Skeletal muscle tissue (tissue), 4 donors: ENCODE results near the gene EIF4E2. TPM values are rescaled to one million over a fixed set of nuclear protein-coding genes. Genes with fewer than 3 reads are reported as not detected.

Experiments used
- H3K27ac ChIP-seq: one replicate; pipeline ENCODE4 v1.7.0; 2013; ENCODE audit warnings: mild to moderate bottlenecking, low read depth, low read length, inconsistent platforms
- H3K27me3 ChIP-seq, 3 donors: one replicate each; pipeline ENCODE4 v1.7.0; 2013; ENCODE audit warnings: low read length in 3 of 3; ENCODE audit not compliant: control insufficient read depth in 3 of 3, insufficient read depth in 3 of 3
- H3K36me3 ChIP-seq, 3 donors: one replicate each; pipeline ENCODE4 v1.7.0; 2013; ENCODE audit warnings: low read length in 3 of 3; ENCODE audit not compliant: control insufficient read depth in 3 of 3, insufficient read depth in 3 of 3
- H3K4me1 ChIP-seq, 3 donors: one replicate each; pipeline ENCODE4 v1.7.0; 2013; ENCODE audit warnings: low read length in 3 of 3, mild to moderate bottlenecking in 3 of 3; ENCODE audit not compliant: control insufficient read depth in 3 of 3, insufficient read depth in 3 of 3
- H3K4me3 ChIP-seq, 3 donors: one replicate each; pipeline ENCODE4 v1.7.0; 2013; ENCODE audit warnings: low read length in 3 of 3
- H3K9ac ChIP-seq, 3 donors: one replicate each; pipeline ENCODE4 v1.7.0; 2013; ENCODE audit warnings: low read length in 3 of 3, mild to moderate bottlenecking in 3 of 3, moderate library complexity in 2 of 3, low read depth in 1 of 3
- H3K9me3 ChIP-seq, 3 donors: one replicate each; pipeline ENCODE4 v1.7.0; 2013; ENCODE audit warnings: low read length in 3 of 3; ENCODE audit not compliant: control insufficient read depth in 3 of 3
- total RNA-seq: library from RNA; depleted of rRNA; stranded (reverse); fragments of >200 nt; gene quantifications from one replicate; pipeline ENCODE4 v1.2.3, GENCODE V29; 2014
- donor health status: Osteomylitis.

Gene EIF4E2
- total RNA-seq, 1 donor from 2014 or later = 204 TPM

DNA sequence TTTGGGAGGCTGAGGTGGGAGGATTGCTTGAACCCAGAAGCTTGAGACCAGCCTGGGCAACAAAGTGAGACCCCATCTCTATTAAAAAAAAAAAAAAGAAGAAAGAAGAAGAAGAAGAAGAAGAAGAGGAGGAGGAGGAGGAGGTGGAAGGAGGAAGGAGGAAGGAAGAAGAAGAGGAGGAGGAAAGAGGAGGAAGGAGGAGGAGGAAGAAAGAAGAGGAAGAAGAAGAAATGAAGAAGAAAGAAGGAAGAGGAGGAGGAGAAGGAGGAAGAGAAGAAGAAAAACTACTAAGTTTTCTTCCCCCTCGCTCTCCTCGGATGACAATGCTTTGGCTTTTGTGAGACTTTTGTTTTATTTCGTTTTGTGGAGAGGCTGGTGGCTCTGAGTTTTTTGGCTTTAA, 52.8 kb downstream of the EIF4E2 start:
- Histone ChIP-seq H3K27ac (no peak overlapping the region), H3K4me1 (peaks cover 16 to 17% (median 17%) of the 10 kb centered on the region in 3 donors), H3K27me3 (no peaks in the 10 kb centered on the region), H3K9ac (no peak overlapping the region), H3K36me3 (no peaks in the 10 kb centered on the region), H3K9me3 (no peaks in the 10 kb centered on the region), H3K4me3 (no peak overlapping the region)

DNA sequence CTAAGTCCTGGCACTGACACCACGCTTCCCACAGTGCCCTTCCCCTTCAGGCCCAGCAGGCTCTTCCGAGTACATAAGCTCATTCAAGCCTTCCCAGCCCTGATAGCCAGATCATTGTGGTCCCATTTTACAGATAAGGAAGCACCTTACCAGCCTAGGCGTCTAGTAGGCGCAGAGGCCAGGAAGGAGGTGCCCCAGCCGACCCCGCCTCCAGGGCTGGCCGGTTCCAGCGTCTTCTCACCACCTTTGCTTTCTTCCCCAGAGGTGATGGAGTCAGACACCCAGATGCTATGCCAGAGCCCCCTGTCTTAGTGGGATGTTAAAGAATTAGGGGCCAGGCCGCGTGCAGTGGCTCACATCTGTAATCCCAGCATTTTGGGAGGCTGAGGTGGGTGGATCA, 54.0 kb downstream of the EIF4E2 start:
- H3K27ac ChIP-seq = no peak overlapping the region
- no peaks in the 10 kb centered on the region for H3K36me3 ChIP-seq
- no peak overlapping the region for H3K9ac ChIP-seq
- no peaks in the 10 kb centered on the region for H3K27me3 ChIP-seq
- H3K9me3 ChIP-seq = no peaks in the 10 kb centered on the region
- peaks cover 11 to 15% (median 12%) of the 10 kb centered on the region in 3 donors for H3K4me1 ChIP-seq
- no peak overlapping the region for H3K4me3 ChIP-seq

DNA sequence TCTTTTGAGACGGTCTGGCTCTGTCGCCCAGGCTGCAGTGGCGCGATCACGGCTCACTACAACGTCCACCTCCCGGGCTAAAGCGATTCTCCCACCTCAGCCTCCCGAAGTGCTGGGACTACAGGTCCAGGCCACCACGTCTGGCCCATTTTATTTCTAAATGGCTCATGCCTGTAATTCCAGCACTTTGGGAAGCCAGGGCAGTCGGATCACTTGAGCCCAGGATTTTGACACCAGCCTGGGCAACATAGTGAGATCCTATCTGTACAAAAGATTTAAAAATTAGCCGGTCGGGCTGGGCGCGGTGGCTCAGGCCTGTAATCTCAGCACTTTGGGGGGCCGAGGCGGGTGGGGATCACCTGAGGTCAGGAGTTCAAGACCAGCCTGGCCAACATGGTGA, 56.5 kb downstream of the EIF4E2 start:
- no peaks in the 10 kb centered on the region for H3K36me3 ChIP-seq
- no peaks in the 10 kb centered on the region for H3K27me3 ChIP-seq
- H3K4me3 ChIP-seq = no peak overlapping the region
- H3K9ac ChIP-seq = no peak overlapping the region
- H3K9me3 ChIP-seq = no peaks in the 10 kb centered on the region
- H3K4me1 ChIP-seq = peaks cover 0 to 7% (median 5%) of the 10 kb centered on the region in 3 donors
- no peak overlapping the region for H3K27ac ChIP-seq

DNA sequence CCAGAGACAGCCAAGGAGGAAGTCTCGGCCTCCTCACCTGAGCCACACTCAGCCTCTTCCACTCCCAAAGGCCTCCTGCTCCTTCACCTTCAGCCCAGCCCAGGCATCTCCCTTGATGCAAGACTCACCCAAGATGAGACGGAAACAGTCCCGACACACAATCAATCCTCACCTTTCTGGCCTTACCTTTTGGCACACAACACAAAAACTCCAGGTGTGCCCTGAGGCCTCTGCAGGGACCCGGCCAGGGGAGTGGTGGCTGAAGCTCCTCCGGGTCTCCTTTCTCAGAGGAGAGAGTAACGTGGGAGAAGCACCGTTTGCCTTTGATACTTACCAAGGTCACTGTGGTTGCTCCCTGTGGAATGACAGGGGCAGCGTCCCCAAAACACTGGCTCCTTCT, 59.1 kb downstream of the EIF4E2 start:
- Histone ChIP-seq H3K9me3 (no peaks in the 10 kb centered on the region), H3K9ac (no peak overlapping the region), H3K4me1 (peaks cover 0 to 7% (median 5%) of the 10 kb centered on the region in 3 donors), H3K27me3 (no peaks in the 10 kb centered on the region), H3K4me3 (no peak overlapping the region), H3K27ac (no peak overlapping the region), H3K36me3 (no peaks in the 10 kb centered on the region)

DNA sequence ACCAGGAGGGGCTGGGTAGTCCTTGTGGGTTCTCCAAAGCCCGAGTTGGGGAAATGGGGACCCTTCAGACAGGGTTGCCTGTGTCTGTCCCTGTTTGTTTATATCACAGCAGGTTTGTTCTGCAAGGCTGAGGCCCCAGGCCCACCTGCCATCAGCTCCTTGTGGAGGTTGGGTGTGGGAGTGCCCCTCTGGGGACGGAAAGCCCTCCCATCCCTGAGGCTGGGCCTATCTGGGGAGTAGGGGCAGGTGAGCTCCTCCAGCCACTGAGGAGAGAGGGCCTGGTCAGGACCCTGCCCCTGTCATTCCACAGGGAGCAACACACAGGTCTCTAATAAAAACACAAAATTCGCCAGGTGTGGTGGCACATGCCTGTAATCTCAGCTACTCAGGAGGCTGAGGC, 59.6 kb downstream of the EIF4E2 start:
- no peak overlapping the region for H3K4me3 ChIP-seq
- no peaks in the 10 kb centered on the region for H3K27me3 ChIP-seq
- peaks cover 0 to 7% (median 5%) of the 10 kb centered on the region in 3 donors for H3K4me1 ChIP-seq
- no peaks in the 10 kb centered on the region for H3K36me3 ChIP-seq
- H3K27ac ChIP-seq = no peak overlapping the region
- H3K9ac ChIP-seq = no peak overlapping the region
- no peaks in the 10 kb centered on the region for H3K9me3 ChIP-seq

DNA sequence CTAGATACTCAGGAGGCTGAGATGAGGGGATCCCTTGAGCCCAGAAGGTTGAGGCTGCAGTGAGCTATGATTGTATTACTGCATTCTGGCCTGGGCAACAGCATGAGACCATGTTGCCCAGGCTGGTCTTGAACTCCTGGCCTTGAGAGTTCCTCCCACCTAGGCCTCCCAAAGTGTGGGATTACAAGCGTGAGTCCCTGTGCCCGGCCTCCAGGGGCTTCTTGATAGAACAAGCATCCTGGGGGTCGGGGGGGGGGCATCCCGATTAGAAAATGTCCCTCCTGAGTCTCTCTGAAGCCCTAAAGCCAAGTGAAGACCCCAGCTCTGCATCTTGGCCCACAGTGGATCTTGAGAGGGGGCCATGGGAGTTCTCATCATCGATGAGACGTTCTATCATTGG, 60.6 kb downstream of the EIF4E2 start:
- H3K9ac ChIP-seq = no peak overlapping the region
- no peaks in the 10 kb centered on the region for H3K36me3 ChIP-seq

DNA sequence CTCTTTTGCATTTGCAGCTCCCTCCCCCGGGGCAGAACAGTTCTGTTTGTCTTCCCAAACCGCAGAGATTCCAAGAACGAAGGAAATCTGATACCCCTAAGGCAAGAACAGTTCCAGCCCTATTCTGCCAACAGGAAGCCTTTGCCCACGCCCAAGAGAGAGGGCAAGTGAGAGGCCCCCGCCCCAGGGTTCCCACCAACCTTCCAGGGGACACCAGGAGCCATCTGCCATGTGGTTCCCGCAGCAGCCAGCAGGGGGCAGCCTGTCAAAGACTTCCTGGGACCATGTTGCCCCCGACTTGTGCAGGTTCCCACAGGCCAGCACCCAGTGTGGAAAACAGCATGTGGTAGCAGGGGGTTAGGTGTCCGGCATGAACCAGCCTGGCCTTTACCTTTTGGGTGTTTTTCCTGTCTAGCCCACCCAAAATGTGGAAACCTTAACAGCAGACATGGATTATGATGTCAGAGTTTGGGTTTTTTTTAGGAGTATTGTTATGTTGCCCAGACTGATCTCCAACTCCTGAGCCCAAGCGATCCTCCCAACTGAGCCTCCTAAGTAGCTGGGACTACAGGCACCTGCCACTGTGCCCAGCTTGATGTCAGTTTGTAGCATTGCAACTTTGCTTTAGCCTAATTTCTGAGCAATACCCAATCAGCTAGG, 61.2 kb downstream of the EIF4E2 start:
- peaks cover 0 to 2% (median 0%) of the 10 kb centered on the region in 3 donors for H3K4me1 ChIP-seq
- no peaks in the 10 kb centered on the region for H3K36me3 ChIP-seq
- H3K4me3 ChIP-seq = no peak overlapping the region
- no peak overlapping the region for H3K9ac ChIP-seq
- no peaks in the 10 kb centered on the region for H3K27me3 ChIP-seq
- no peak overlapping the region for H3K27ac ChIP-seq
- H3K9me3 ChIP-seq = no peaks in the 10 kb centered on the region

More for the DNA sequence above, 60.6 kb downstream of the EIF4E2 start:
- H3K4me3 ChIP-seq = no peak overlapping the region
- H3K27ac ChIP-seq = no peak overlapping the region
- peaks cover 0 to 4% (median 2%) of the 10 kb centered on the region in 3 donors for H3K4me1 ChIP-seq
- H3K9me3 ChIP-seq = no peaks in the 10 kb centered on the region
- H3K27me3 ChIP-seq = no peaks in the 10 kb centered on the region

DNA sequence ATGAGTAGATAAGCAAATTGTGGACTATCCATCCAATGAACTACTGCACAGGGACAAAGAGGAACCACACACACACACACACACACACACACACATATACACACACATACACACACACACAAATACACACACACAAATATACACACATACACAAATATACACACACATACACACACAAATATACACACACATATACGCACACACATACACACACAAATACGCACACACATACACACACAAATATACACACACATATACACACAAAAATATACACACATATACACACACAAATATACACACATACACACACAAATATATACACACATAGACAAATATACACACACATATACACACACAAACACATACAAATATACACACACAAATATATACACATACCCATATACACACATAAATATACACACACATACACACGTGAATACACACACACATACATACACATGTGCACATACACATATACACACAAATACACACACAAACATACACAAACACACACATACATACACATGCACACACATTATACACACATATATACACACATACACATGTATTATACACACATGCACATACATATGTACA, 63.1 kb downstream of the EIF4E2 start:
- Histone ChIP-seq H3K27ac (no peak overlapping the region), H3K9me3 (no peaks in the 10 kb centered on the region), H3K4me1 (peaks cover 0 to 2% (median 0%) of the 10 kb centered on the region in 3 donors), H3K4me3 (no peak overlapping the region), H3K36me3 (no peaks in the 10 kb centered on the region), H3K27me3 (no peaks in the 10 kb centered on the region), H3K9ac (no peak overlapping the region)

DNA sequence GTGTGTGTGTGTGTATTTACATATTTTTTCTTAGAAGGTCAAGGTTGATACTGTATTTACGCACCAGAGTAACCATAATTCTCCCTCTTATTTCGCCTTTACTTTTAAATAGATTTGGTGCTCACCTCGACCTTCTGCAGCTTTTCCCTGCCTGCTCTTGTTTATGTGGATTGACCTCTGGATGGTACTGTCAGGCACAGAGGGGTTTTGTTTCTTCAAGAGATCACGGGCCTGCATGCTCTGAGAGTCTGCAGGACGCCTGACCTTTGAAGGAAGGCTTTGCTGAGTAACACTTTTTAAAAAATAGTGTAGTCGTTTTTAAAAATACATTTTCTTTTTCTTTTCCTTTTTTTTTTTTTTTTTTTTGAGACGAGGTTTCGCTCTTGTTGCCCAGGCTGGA, 64.8 kb downstream of the EIF4E2 start:
- H3K27ac ChIP-seq = no peak overlapping the region
- H3K4me3 ChIP-seq = no peak overlapping the region
- no peaks in the 10 kb centered on the region for H3K27me3 ChIP-seq
- H3K9ac ChIP-seq = no peak overlapping the region
- peaks cover 0 to 2% (median 0%) of the 10 kb centered on the region in 3 donors for H3K4me1 ChIP-seq
- H3K9me3 ChIP-seq = no peaks in the 10 kb centered on the region
- no peaks in the 10 kb centered on the region for H3K36me3 ChIP-seq
